Astrocyte (in vitro differentiated cells and primary cell): ENCODE results near the gene UCN2. TPM values are rescaled to one million over a fixed set of nuclear protein-coding genes. Genes with fewer than 3 reads are reported as not detected.
A peak's percentile ranks its signal among the peaks of the same experiment; 100 is the strongest.

ENCODE experiments used
- DNase-seq: peaks from one replicate; pipeline ENCODE4 v3.0.0-alpha.2; 2010; ENCODE audit warnings: low read depth
- FAIRE-seq: peaks from 2 replicates; lab custom pipeline; 2011; peaks lifted over from hg19 to GRCh38; lab: Jason Lieb, UNC
- H2AFZ ChIP-seq: 2 replicates; pipeline ENCODE4 v1.6.0; 2012; ENCODE audit warnings: low read depth, low read length, inconsistent platforms
- H3K27ac ChIP-seq: 2 replicates; pipeline ENCODE4 v1.5.1; 2011; ENCODE audit warnings: low read depth, low read length, inconsistent platforms
- H3K27me3 ChIP-seq: 2 replicates; pipeline ENCODE4 v1.6.0; 2011; ENCODE audit warnings: low read length, inconsistent platforms; ENCODE audit not compliant: insufficient read depth
- H3K36me3 ChIP-seq: 2 replicates; pipeline ENCODE4 v1.5.1; 2011; ENCODE audit warnings: low read length, inconsistent platforms; ENCODE audit not compliant: insufficient read depth
- H3K4me1 ChIP-seq: 2 replicates; pipeline ENCODE4 v1.5.1; 2011; ENCODE audit warnings: low read length, inconsistent platforms; ENCODE audit not compliant: insufficient read depth
- H3K4me2 ChIP-seq: 2 replicates; pipeline ENCODE4 v1.6.0; 2012; ENCODE audit warnings: low read length, inconsistent platforms
- H3K4me3 ChIP-seq: 2 replicates; pipeline ENCODE4 v1.5.1; 2011; ENCODE audit warnings: low read depth, mild to moderate bottlenecking, low read length, inconsistent platforms; ENCODE audit not compliant: insufficient read depth
- H3K79me2 ChIP-seq: 2 replicates; pipeline ENCODE4 v1.6.0; 2012; ENCODE audit warnings: mild to moderate bottlenecking, low read length, inconsistent platforms; ENCODE audit not compliant: insufficient read depth
- H3K9ac ChIP-seq: 2 replicates; pipeline ENCODE4 v1.6.0; 2012; ENCODE audit warnings: mild to moderate bottlenecking, low read length, inconsistent platforms
- H3K9me3 ChIP-seq: 2 replicates; pipeline ENCODE4 v1.5.1; 2012; ENCODE audit warnings: low read depth, mild to moderate bottlenecking, low read length, inconsistent platforms; ENCODE audit not compliant: insufficient read depth
- H4K20me1 ChIP-seq: 2 replicates; pipeline ENCODE4 v1.6.0; 2012; ENCODE audit warnings: low read length, inconsistent platforms; ENCODE audit not compliant: insufficient read depth
- H3K27ac Mint-ChIP-seq: one replicate; pipeline ENCODE4 v1.8.0; 2021; ENCODE audit warnings: mild to moderate bottlenecking, mixed read lengths; ENCODE audit not compliant: unreplicated experiment
- H3K27me3 Mint-ChIP-seq: one replicate; pipeline ENCODE4 v1.8.0; 2021; ENCODE audit warnings: low read depth, mixed read lengths; ENCODE audit not compliant: unreplicated experiment
- H3K36me3 Mint-ChIP-seq: one replicate; pipeline ENCODE4 v1.8.0; 2021; ENCODE audit warnings: low read depth, mixed read lengths; ENCODE audit not compliant: unreplicated experiment
- H3K4me1 Mint-ChIP-seq: one replicate; pipeline ENCODE4 v1.8.0; 2021; ENCODE audit warnings: low read depth, mixed read lengths; ENCODE audit not compliant: unreplicated experiment
- H3K4me3 Mint-ChIP-seq: one replicate; pipeline ENCODE4 v1.8.0; 2021; ENCODE audit warnings: mild to moderate bottlenecking, moderate library complexity, mixed read lengths; ENCODE audit not compliant: unreplicated experiment
- H3K9me3 Mint-ChIP-seq: one replicate; pipeline ENCODE4 v1.8.0; 2021; ENCODE audit warnings: mild to moderate bottlenecking, mixed read lengths; ENCODE audit not compliant: unreplicated experiment
- CTCF ChIP-seq: IDR thresholded peaks from 2 replicates; pipeline ENCODE4 v1.5.1; 2011; ENCODE audit warnings: low read depth, mild to moderate bottlenecking, inconsistent platforms, low read length, moderate library complexity; ENCODE audit not compliant: insufficient read depth
- EZH2 ChIP-seq: IDR thresholded peaks from 2 replicates; pipeline ENCODE4 v1.6.1; 2012; ENCODE audit warnings: mild to moderate bottlenecking, low read length, inconsistent platforms; ENCODE audit not compliant: insufficient read depth
- total RNA-seq: library from RNA; stranded (reverse); gene quantifications from 2 replicates; pipeline ENCODE4 v1.2.1, GENCODE V29; 2021

UCN2 gene
- total RNA-seq, 1 donor from 2014 or later, result 3.3 TPM

GRCh38 chr3:48565186-48565585 is 1.6 kb upstream of the UCN2 start:
- H3K36me3 ChIP-seq, result no peaks in the 10 kb centered on the region

DNA sequence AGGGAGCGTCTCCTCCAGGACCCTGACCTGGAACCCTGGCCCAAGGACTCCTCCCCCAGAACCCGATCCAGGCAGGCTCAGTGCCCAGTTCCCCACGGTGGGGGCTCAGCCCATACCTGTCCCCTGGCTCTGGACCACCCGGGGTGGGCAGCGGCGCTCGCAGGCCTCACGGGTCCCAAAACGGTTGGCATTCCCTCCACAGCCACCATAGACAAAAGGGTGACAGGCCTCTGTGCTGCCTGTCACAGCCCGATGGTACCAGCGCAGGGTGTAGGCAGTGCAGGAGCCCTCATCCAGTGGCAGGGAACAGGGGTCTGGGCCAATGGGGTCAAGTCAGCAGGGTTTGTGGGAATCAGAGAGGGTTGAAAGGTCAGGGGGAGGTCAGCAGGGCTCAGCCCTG is 1.1 kb upstream of the UCN2 start:
- H3K27ac ChIP-seq, result peak overlapping the region; percentile 76
- peak overlapping the region; percentile 51 for H3K4me2 ChIP-seq
- Mint-ChIP-seq H3K9me3 (no peaks in the 10 kb centered on the region), H3K27me3 (no peaks in the 10 kb centered on the region), H3K36me3 (peaks cover 15% of the 10 kb centered on the region), H3K27ac (no peak overlapping the region), H3K4me1 (peaks cover 32% of the 10 kb centered on the region), H3K4me3 (no peak overlapping the region)
- H2AFZ ChIP-seq, result no peak overlapping the region
- no peaks in the 10 kb centered on the region for H3K9me3 ChIP-seq
- no peaks in the 10 kb centered on the region for H3K79me2 ChIP-seq
- peak overlapping the region; percentile 59 for H3K9ac ChIP-seq
- FAIRE-seq (no peak), DNase-seq (no peak)
- H3K4me1 ChIP-seq, result peaks cover 67% of the 10 kb centered on the region
- H4K20me1 ChIP-seq, result peaks cover 8% of the 10 kb centered on the region
- no peak overlapping the region for H3K4me3 ChIP-seq
- no peaks in the 10 kb centered on the region for H3K27me3 ChIP-seq
- H3K36me3 ChIP-seq, result no peaks in the 10 kb centered on the region
- TF ChIP-seq CTCF, result no peak
- no peak for TF ChIP-seq EZH2

More at GRCh38 chr3:48565186-48565585, 1.6 kb upstream of the UCN2 start:
- no peak overlapping the region for H2AFZ ChIP-seq
- H3K4me1 ChIP-seq, result peaks cover 62% of the 10 kb centered on the region
- TF ChIP-seq EZH2 (no peak), CTCF (no peak)
- no peak overlapping the region for H3K4me2 ChIP-seq
- H3K9me3 ChIP-seq, result no peaks in the 10 kb centered on the region
- Mint-ChIP-seq H3K27ac (no peak overlapping the region), H3K4me3 (no peak overlapping the region), H3K36me3 (peaks cover 17% of the 10 kb centered on the region), H3K4me1 (peaks cover 27% of the 10 kb centered on the region), H3K9me3 (no peaks in the 10 kb centered on the region), H3K27me3 (no peaks in the 10 kb centered on the region)
- H3K9ac ChIP-seq, result no peak overlapping the region
- FAIRE-seq (no peak), DNase-seq (no peak)
- H4K20me1 ChIP-seq, result peaks cover 3% of the 10 kb centered on the region
- peak overlapping the region; percentile 1 for H3K27ac ChIP-seq
- no peaks in the 10 kb centered on the region for H3K27me3 ChIP-seq
- H3K79me2 ChIP-seq, result no peaks in the 10 kb centered on the region
- H3K4me3 ChIP-seq, result no peak overlapping the region

GRCh38 chr3:48564022-48564421 is 441 bp upstream of the UCN2 start:
- Histone ChIP-seq H4K20me1 (peaks cover 9% of the 10 kb centered on the region), H3K4me3 (no peak overlapping the region), H3K9ac (peak overlapping the region; percentile 59), H3K27me3 (no peaks in the 10 kb centered on the region), H3K36me3 (no peaks in the 10 kb centered on the region), H3K79me2 (peaks cover 6% of the 10 kb centered on the region), H3K4me1 (peaks cover 71% of the 10 kb centered on the region), H3K9me3 (no peaks in the 10 kb centered on the region), H3K27ac (peak overlapping the region; percentile 76), H2AFZ (peak overlapping the region; percentile 51), H3K4me2 (peak overlapping the region; percentile 51)
- Mint-ChIP-seq H3K9me3 (no peaks in the 10 kb centered on the region), H3K27ac (peak overlapping the region; percentile 87), H3K36me3 (peaks cover 15% of the 10 kb centered on the region), H3K27me3 (no peaks in the 10 kb centered on the region), H3K4me3 (no peak overlapping the region), H3K4me1 (peaks cover 35% of the 10 kb centered on the region)
- no peak for TF ChIP-seq EZH2
- TF ChIP-seq CTCF, result no peak
- peak; percentile 57 for DNase-seq
- peak; percentile 87 for FAIRE-seq
